IgD-negative memory B cell (primary cell): ENCODE measurements around the gene ARHGEF17. TPM values are rescaled to one million over a fixed set of nuclear protein-coding genes. Genes with fewer than 3 reads are reported as not detected.

Experiments used
- H3K27ac Mint-ChIP-seq, 3 donors: one replicate each; pipeline ENCODE4 v1.8.0; 2020 to 2022; ENCODE audit warnings: mild to moderate bottlenecking in 3 of 3, mixed read lengths in 3 of 3, moderate library complexity in 1 of 3
- H3K27me3 Mint-ChIP-seq: one replicate; pipeline ENCODE4 v1.8.0; 2021; ENCODE audit warnings: mixed read lengths
- H3K36me3 Mint-ChIP-seq: one replicate; pipeline ENCODE4 v1.8.0; 2020; ENCODE audit warnings: mild to moderate bottlenecking, mixed read lengths
- H3K4me1 Mint-ChIP-seq, 3 donors: one replicate each; pipeline ENCODE4 v1.8.0; 2020 to 2022; ENCODE audit warnings: mixed read lengths in 3 of 3, mild to moderate bottlenecking in 1 of 3
- H3K4me3 Mint-ChIP-seq, 4 donors: one replicate each; pipeline ENCODE4 v1.8.0; 2020 to 2022; ENCODE audit warnings: mild to moderate bottlenecking in 4 of 4, mixed read lengths in 4 of 4, moderate library complexity in 3 of 4
- H3K9me3 Mint-ChIP-seq, 3 donors: one replicate each; pipeline ENCODE4 v1.8.0; 2020 to 2021; ENCODE audit warnings: mixed read lengths in 3 of 3, mild to moderate bottlenecking in 1 of 3
- polyA plus RNA-seq: library from polyadenylated mRNA; unstranded; fragments of 300-500 nt; fragmentation: Illumina TruSeq; gene quantifications from one replicate; pipeline ENCODE4 v1.2.3, GENCODE V29; 2021

The ARHGEF17 gene
- polyA plus RNA-seq, 1 donor from 2014 or later: not detected

DNA sequence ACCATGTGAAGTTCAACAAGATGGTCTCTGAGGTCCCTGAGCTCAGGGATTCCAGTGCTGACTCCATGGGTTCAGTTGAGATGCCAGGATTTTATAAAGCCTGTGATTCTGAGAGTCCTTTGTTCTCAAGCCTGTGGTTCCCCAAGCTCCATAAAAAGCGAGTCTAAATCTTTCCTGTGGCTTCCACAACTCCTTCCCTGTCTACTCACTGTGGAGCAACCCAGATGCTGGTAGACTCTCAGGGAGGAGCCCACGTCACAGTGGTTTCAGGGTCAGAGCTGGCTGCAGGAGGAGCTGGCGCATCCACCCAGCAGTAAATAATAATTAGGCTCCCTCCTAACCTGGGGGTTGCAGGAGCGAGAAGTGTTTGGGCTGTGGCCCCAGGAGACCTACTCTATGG lies 66.1 kb downstream of the ARHGEF17 start:
- peaks cover 36 to 52% (median 38%) of the 10 kb centered on the region in 3 donors for H3K4me1 Mint-ChIP-seq
- no peaks in the 10 kb centered on the region for H3K36me3 Mint-ChIP-seq
- no peaks in the 10 kb centered on the region for H3K27me3 Mint-ChIP-seq
- peak overlapping the region in 1 of 3 donors; percentile 95 for H3K27ac Mint-ChIP-seq
- peak overlapping the region in 3 of 4 donors; percentile 33 to 98 (median 55) for H3K4me3 Mint-ChIP-seq
- H3K9me3 Mint-ChIP-seq: no peaks in the 10 kb centered on the region

DNA sequence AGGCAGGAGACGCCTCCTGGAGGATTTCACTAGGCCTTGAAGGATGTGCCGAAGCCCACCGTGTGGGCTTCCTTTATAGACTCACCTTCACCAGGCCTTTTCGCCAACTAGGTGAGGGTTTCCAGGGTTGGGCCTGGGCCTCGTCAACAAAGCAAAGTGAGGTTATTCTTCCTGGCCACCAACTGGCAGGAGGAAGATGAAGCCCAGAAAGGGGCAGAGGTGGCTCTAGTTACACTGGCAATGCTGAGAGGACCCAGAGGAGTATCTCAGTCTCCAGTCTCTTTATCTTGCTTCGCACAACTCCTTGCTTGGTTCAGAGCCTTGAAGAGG lies 67.7 kb downstream of the ARHGEF17 start:
- Mint-ChIP-seq H3K36me3 (no peaks in the 10 kb centered on the region), H3K4me1 (peaks cover 51 to 57% (median 53%) of the 10 kb centered on the region in 3 donors)

DNA sequence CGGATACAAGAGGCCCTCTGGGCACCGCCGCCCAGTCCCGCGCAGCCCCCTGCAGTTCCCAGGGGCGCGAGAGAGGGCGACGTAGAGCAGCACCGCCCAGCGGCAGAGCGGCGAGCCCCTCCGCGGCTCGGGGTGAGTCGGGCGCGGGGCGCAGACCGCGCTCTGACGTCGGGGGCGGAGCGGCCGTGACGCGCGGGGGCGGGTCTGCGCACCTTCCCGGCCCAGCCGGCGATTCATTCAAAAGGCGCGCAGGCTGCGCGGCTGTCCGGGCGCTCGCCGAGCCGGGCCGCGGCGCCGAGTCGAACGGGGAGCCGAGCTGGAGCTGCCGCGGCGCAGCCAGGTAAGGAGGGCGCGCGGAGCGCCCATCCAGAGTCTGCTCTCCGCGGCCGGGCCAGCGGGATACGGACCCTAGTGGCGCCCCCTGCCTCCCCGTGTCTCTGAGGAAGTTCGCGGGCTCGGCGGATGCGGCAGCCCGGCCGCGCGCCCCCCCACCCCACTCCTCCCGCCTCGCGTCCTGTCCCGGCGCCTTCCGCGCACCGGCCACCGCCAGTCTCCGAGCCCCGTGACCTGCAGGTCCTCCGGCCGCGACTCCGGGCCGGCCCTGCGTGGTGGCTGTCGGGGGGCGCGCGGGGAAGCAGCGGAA lies 68.2 kb downstream of the ARHGEF17 start, which contains the start of gene RELT:
Gene RELT (plus strand): TSS at position 240 of the 643 bp plus-strand sequence. CDS start 12,738 bp downstream, outside the sequence.
- H3K4me3 Mint-ChIP-seq: peak within 1 kb of the TSS; percentile 91 to 98 (median 96)
- no peaks in the 10 kb centered on the region for H3K9me3 Mint-ChIP-seq
- no peaks in the 10 kb centered on the region for H3K36me3 Mint-ChIP-seq
- peaks cover 53 to 58% (median 55%) of the 10 kb centered on the region in 3 donors for H3K4me1 Mint-ChIP-seq
- H3K27me3 Mint-ChIP-seq: no peaks in the 10 kb centered on the region
- peak within 1 kb of the TSS; percentile 98 to 100 (median 100) for H3K27ac Mint-ChIP-seq

More for the DNA sequence above, 67.7 kb downstream of the ARHGEF17 start:
- H3K9me3 Mint-ChIP-seq: no peaks in the 10 kb centered on the region
- no peaks in the 10 kb centered on the region for H3K27me3 Mint-ChIP-seq
- peak overlapping the region; percentile 86 to 98 (median 96) for H3K4me3 Mint-ChIP-seq
- peak overlapping the region; percentile 64 to 95 (median 76) for H3K27ac Mint-ChIP-seq

DNA sequence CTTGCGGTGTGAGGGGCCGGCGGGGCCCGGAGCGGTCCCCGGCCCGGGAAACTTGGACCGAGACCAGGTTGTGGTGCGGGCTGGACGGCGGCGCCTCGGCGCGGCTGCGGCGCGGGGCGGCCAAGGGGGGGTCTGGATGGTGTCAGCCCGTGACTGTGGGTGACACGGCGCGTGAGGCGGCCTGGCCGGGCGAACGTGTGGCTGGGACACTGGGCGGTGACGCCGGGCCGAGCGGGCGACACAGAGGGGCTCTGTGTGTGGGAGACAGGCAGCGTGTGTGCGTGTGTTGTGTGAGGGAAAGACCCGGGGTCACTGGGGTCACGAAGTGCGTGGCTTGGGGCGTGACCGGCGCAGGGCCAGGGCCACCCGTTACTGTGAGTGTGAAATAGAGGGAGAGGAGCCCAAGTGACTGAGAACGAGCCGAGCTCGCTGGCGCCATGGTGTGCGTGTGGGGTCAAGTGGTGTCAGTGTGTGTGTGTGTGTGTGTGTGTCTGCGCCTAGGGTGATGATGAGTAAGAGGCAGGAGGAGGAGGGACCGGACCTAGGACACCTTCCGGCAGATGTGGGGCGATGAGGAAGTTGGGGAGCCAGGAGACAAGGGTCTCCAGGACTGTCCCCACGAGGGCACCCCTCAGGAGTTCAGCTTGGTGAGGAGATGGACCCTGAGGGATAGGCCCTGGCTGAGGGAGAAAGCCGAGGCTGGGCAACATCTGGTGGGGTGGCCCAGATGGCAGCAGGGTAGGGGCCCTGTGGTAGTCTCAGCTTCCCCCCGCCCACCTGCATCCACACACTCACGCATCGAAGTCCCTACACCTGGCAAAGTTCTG lies 68.9 kb downstream of the ARHGEF17 start:
- H3K36me3 Mint-ChIP-seq: no peaks in the 10 kb centered on the region
- peak overlapping the region; percentile 91 to 98 (median 96) for H3K4me3 Mint-ChIP-seq
- H3K27ac Mint-ChIP-seq: peak overlapping the region; percentile 98 to 100 (median 100)
- H3K9me3 Mint-ChIP-seq: no peaks in the 10 kb centered on the region
- H3K27me3 Mint-ChIP-seq: no peaks in the 10 kb centered on the region
- H3K4me1 Mint-ChIP-seq: peaks cover 49 to 59% (median 51%) of the 10 kb centered on the region in 3 donors

DNA sequence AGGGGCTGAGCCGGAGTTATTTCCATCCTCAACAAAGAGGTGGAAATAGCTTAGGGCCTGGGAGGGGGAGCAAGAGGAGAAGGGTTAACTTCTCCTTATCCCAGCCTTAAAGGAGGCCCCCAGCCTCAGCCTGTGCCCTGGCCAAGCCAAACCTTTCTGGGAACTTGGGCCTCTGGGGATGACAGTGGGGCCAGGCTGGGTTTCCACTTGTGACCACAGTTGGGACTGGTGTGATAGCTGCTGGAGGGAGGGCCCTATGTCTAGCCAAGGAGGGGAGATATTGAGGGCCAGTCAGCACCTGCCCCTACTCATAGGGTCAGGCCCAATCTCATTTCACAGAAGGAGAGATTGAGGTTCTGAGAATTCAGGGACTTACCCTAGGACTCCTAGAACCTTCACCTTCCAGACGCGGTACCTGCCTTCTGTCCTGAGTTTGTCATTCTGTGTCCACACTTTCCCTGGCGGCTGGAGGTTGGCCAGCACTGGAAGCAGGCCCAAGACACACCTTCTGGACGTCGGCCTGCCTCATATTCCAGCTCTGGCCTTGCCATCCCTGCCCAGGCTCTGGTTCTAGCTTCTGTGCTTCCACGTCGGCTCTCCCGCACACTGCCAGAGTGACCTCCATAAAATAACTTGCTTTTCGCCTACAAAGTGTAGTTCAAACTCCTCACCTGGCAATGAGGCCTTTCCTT lies 71.3 kb downstream of the ARHGEF17 start:
- peak overlapping the region; percentile 99 to 100 (median 100) for H3K27ac Mint-ChIP-seq
- H3K4me3 Mint-ChIP-seq: peak overlapping the region; percentile 94 to 98 (median 96)
- no peaks in the 10 kb centered on the region for H3K36me3 Mint-ChIP-seq
- peaks cover 55 to 70% (median 59%) of the 10 kb centered on the region in 3 donors for H3K4me1 Mint-ChIP-seq
- no peaks in the 10 kb centered on the region for H3K27me3 Mint-ChIP-seq
- no peaks in the 10 kb centered on the region for H3K9me3 Mint-ChIP-seq

DNA sequence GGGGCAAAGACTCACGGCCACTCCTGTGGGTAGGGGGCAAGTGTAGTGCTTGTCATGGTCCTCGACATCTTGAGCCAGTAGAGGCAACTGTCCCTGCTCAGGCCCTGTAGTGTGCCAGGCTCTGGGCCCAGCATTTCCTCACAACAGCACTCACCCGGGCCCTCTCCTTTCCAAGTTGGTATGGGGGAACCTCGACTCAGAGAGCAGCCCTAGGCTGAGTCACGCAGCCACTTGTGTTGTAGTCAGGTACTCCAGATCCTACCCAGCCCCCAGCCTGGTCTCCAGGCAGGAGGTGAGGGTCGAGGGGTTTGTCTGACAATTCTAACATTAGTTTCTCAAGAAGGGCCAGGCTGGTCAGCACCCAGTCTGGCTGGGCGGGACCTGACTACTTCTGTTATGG lies 72.3 kb downstream of the ARHGEF17 start:
- H3K27ac Mint-ChIP-seq: peak overlapping the region; percentile 99 to 100 (median 100)
- H3K36me3 Mint-ChIP-seq: no peaks in the 10 kb centered on the region
- H3K27me3 Mint-ChIP-seq: no peaks in the 10 kb centered on the region
- H3K4me3 Mint-ChIP-seq: peak overlapping the region; percentile 54 to 98 (median 88)
- H3K4me1 Mint-ChIP-seq: peaks cover 58 to 80% (median 66%) of the 10 kb centered on the region in 3 donors
- H3K9me3 Mint-ChIP-seq: no peaks in the 10 kb centered on the region

DNA sequence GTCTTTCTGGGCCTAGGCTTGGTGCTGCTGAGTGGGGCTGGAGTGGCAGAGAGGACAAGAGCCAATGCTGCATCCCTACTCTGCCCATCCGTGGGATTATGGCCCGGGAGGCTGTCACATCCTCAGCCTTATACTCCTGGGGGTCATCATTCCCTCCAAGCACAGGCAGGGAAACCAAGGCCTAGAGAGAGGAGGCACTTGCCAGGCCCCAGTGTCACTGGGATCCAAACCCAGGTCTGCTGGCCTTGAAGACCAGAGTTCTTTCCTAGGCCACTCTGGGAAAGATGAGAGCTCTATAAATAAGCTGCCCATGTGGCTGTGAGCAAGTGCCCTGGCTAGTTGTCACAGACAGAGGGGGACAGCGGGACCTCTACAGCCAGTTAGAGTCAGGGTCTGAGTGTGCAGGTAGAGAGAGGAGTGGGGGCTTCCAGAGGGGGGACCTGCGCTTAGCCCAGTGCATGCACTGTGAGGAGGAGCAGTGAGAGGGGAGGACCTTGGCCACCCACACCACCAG lies 72.9 kb downstream of the ARHGEF17 start:
- Mint-ChIP-seq H3K36me3 (no peaks in the 10 kb centered on the region), H3K27ac (peak overlapping the region; percentile 99 to 100 (median 100)), H3K4me1 (peaks cover 59 to 83% (median 72%) of the 10 kb centered on the region in 3 donors), H3K27me3 (no peaks in the 10 kb centered on the region), H3K4me3 (peak overlapping the region; percentile 16 to 98 (median 83)), H3K9me3 (no peaks in the 10 kb centered on the region)

DNA sequence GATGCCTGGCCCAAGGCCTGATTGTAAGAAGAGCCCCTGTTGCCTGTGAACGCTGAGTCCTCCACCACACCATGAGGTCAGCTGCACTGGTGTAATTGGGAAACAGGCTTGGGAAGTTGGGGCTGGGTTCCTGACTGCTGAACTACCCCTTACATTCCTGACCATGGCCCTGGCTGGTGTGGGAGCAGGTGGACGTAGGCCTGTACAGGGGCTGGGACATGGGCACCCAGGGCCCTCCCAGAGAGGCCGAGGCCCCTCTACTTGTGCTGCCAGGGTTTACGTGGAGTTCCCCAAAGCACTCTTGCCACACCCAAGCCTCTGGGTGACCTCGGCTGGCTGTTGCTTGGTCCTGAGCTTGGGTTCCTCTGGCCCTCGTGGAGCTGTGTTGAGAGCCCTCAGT lies 73.5 kb downstream of the ARHGEF17 start:
- H3K4me3 Mint-ChIP-seq: peak overlapping the region; percentile 60 to 98 (median 82)
- peak overlapping the region; percentile 99 to 100 (median 100) for H3K27ac Mint-ChIP-seq
- peaks cover 65 to 88% (median 78%) of the 10 kb centered on the region in 3 donors for H3K4me1 Mint-ChIP-seq
- H3K27me3 Mint-ChIP-seq: no peaks in the 10 kb centered on the region
- H3K36me3 Mint-ChIP-seq: no peaks in the 10 kb centered on the region
- no peaks in the 10 kb centered on the region for H3K9me3 Mint-ChIP-seq

DNA sequence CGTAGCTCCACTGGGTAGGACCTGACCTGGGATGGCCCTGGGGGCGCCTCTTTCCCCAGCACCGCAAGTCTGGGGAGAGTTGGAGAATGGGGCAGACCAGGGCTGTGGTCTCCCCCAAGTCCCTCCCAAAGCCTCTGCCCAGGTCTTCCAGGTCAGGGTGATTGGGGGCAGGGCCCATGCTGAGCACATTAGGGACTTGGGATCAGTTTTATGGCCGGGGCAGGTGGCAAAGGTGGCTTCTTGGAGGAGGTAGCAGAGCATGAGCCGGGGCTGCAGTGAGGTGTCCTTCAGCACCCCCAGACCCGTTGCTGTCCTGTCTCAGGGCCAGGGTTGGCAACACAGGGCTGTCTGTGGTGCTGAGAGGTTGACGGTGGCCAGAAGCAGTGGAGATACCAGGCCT lies 74.1 kb downstream of the ARHGEF17 start:
- Mint-ChIP-seq H3K9me3 (no peaks in the 10 kb centered on the region), H3K4me1 (peaks cover 67 to 93% (median 82%) of the 10 kb centered on the region in 3 donors), H3K27ac (peak overlapping the region; percentile 99 to 100 (median 100)), H3K36me3 (no peaks in the 10 kb centered on the region), H3K27me3 (no peaks in the 10 kb centered on the region), H3K4me3 (peak overlapping the region; percentile 60 to 98 (median 82))

DNA sequence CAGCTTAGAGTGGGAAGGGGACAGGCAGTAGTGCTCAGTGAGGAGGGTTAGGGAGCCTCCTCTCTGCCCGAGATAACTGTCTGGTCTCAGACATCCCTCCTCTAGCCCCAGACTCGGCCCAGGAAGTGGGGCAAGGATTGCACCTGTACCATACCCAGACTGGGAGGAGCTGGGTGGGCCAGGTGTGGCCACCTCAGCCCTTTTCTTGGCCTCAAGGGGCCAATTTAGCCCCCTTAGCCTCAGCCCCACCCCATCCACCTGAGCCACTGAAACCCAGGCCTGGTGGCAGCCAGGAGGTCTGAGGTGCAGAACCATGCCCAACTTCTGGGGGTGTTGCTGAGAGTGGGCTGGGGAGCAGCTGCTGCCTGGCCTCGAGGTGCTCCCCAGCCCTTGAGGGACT lies 74.7 kb downstream of the ARHGEF17 start:
- Mint-ChIP-seq H3K4me1 (peaks cover 68 to 94% (median 84%) of the 10 kb centered on the region in 3 donors), H3K36me3 (no peaks in the 10 kb centered on the region), H3K27me3 (no peaks in the 10 kb centered on the region), H3K27ac (peak overlapping the region; percentile 99 to 100 (median 100)), H3K4me3 (peak overlapping the region; percentile 60 to 98 (median 91)), H3K9me3 (no peaks in the 10 kb centered on the region)

DNA sequence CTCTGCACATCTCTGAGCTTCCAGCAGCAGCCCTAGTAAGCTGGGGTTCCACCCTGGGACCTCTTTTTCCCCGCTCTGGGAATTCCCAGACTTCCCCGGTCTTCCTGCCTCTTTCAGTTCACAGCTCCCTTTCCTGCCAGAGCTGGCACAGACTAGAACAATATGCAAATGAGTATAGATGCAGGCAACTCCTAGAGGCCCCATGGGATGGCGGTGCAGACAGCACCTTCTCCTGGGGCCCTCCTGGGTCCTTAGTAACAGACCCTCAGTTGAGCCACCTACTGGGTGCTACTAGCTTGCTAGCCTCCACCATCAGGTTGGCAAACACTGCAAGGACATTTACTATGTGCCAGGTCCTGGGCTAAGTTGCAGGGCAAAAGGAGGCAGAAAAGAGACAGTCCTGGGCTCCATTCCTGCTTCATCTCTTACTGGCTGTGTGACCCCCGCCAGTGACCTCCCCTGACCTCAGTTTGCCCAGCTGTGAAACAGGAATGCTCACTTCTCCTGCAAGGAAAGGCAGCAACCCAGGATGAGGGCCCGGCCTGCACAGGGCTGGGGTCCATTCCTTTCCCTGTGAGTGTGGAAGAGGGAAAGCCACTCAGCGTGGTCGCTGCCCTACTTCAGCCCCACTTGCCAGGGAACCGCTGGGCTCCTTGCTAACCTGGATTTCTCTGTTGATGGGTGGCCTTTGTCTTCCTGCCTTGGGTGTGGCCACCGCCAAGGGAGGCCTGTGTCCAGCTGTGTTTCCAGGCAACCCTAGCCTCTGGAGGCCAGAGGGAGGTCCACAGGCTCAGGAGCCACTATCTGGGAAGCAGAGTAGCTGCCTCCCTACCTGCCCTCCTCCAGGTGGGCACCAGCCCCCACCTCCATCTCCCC lies 75.4 kb downstream of the ARHGEF17 start:
- no peaks in the 10 kb centered on the region for H3K9me3 Mint-ChIP-seq
- H3K27ac Mint-ChIP-seq: peak overlapping the region; percentile 99 to 100 (median 100)
- peaks cover 69 to 94% (median 84%) of the 10 kb centered on the region in 3 donors for H3K4me1 Mint-ChIP-seq
- H3K36me3 Mint-ChIP-seq: no peaks in the 10 kb centered on the region
- H3K4me3 Mint-ChIP-seq: peak overlapping the region; percentile 73 to 98 (median 91)
- H3K27me3 Mint-ChIP-seq: no peaks in the 10 kb centered on the region

DNA sequence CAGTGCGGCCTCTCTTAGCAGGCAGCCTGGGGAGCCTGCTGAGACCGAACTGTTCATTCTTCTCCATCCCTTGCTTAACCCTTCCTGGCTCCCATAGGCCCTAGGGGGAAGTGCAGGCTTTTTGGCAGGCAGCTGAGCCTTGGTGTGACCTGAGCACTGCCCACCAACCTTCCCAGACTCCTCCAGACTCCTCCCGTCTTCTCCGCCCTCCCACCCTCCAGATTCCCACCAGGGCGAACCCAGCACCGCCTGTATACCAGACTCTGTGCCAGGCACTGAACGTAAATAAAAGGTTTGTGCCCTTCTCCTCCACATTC lies 76.0 kb downstream of the ARHGEF17 start:
- Mint-ChIP-seq H3K27me3 (no peaks in the 10 kb centered on the region), H3K4me3 (peak overlapping the region; percentile 54 to 98 (median 88)), H3K4me1 (peaks cover 63 to 91% (median 82%) of the 10 kb centered on the region in 3 donors), H3K27ac (peak overlapping the region; percentile 99 to 100 (median 100)), H3K36me3 (no peaks in the 10 kb centered on the region), H3K9me3 (no peaks in the 10 kb centered on the region)

DNA sequence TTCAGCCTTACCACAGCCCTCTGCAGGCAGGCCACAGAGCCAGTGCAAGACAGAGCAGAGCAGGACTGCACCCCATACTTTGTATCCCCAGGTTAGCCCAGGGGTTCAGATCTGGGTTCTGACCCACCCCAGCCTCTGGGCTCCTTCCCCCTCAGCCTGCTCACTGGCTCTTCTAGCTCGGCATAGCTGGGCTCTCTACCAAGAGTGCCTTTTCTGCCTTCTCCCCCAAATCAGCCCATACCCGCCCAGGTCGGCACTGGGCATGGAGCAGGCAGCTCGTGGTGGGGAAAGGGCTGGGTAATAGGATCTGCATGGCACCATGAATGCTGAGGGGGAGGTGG lies 76.4 kb downstream of the ARHGEF17 start:
- no peaks in the 10 kb centered on the region for H3K36me3 Mint-ChIP-seq
- peaks cover 61 to 91% (median 82%) of the 10 kb centered on the region in 3 donors for H3K4me1 Mint-ChIP-seq
- peak overlapping the region; percentile 99 to 100 (median 100) for H3K27ac Mint-ChIP-seq
- no peaks in the 10 kb centered on the region for H3K27me3 Mint-ChIP-seq
- H3K4me3 Mint-ChIP-seq: peak overlapping the region; percentile 73 to 98 (median 88)
- no peaks in the 10 kb centered on the region for H3K9me3 Mint-ChIP-seq
